Renal cortex interstitium (tissue), 11 donors: ENCODE results near the gene C4orf50. TPM values are rescaled to one million over a fixed set of nuclear protein-coding genes. Genes with fewer than 3 reads are reported as not detected.
A peak's percentile ranks its signal among the peaks of the same experiment; 100 is the strongest.

Source experiments
- DNase-seq, 11 donors: peaks; one replicate each; pipeline ENCODE4 v3.0.0-alpha.2; 2013; ENCODE audit warnings: low read depth in 9 of 11, low spot score in 4 of 11; ENCODE audit errors: extremely low read depth in 1 of 11
- polyA plus RNA-seq, 3 donors: library from polyadenylated mRNA; unstranded; fragments of 120-200 nt; gene quantifications; one replicate each; pipeline ENCODE4 v1.2.1, GENCODE V29; 2013; ENCODE audit not compliant: insufficient read length in 3 of 3

Gene C4orf50
- polyA plus RNA-seq, 3 donors, result 0.03 TPM; not detected in 2

DNA sequence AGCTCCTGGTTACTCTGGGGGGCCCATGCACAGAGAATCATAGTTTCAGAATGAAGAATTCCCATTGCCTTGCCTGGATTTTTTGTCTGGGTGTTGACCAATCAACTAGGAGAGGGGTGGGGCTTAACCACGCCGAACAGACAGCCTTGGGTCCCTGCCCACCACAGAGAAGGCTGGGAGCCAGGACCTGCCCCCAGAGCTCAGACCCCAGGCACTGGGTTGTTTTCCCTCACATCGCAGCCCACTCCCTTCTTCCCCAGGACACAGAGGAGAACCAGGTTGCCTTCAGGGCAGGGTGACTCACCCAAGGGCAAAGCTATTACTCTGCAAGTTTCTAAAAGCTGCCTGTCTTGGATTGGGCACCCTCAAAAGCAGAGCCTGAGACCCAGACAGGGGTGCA is 102.0 kb downstream of the C4orf50 start:
- no peak for DNase-seq

DNA sequence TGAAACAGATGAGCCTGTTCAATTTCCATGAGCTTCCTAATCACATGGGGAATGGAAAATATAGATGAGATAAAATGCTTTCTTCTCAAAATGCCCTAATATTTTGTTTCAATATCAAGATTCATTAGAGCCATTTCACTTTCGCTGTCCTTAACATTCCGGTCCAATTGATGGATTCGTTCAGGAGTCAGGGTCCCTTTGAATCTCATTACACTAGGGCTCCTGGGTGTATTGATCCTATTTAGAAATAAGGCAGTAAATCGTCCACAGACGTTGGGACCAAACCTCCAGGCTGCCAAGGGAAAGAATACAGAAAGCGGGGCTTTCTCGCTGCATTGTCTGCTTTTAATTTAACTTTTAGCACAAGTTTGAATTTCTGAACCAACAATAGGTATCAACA is 104.8 kb downstream of the C4orf50 start:
- no peak for DNase-seq

DNA sequence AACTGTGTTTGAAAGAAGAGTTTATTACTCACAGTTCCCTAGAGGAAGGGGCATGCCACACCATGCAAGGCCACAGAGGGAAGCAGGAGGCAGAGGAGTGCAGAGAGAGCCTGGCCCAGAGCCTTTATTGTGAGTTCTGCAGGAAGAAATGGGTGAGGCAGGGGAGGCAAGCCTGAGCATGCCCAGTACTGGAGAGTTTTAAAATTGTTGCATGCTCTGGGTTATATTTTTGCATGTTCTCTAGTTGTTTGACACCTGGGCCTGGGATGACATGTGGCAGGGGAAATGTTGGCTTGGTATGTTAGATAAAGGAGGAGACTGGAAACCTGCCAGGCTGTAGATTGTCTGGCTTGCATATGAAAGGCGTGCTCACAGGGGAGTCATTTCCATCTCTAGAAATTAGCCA is 105.6 kb downstream of the C4orf50 start:
- no peak for DNase-seq

DNA sequence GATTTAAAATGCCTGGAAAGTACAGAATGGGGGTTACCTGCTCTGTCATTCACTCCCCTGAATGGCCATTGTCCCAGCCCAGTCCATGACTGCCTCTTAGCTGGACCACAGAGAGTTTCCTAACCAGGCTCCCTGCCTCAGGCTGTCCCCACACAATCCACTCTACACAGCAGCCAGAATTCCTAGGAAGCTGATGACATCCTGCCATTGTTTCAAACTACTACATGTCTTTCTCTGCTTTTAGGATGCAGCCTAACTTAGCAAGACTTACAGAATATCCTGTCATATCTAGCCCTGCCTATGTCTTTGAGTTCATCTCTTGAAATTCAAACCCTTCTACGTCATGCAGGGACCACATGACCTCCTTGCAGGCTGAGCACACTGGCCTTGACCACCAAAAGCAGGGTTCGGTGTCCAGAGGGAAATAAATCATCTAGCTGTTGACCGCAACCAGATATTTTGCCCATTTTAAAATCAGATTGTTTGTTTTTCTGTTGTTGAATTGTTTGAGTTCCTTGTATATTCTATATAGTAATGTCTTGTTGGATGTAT is 109.3 kb downstream of the C4orf50 start:
- DNase-seq, result no peak

DNA sequence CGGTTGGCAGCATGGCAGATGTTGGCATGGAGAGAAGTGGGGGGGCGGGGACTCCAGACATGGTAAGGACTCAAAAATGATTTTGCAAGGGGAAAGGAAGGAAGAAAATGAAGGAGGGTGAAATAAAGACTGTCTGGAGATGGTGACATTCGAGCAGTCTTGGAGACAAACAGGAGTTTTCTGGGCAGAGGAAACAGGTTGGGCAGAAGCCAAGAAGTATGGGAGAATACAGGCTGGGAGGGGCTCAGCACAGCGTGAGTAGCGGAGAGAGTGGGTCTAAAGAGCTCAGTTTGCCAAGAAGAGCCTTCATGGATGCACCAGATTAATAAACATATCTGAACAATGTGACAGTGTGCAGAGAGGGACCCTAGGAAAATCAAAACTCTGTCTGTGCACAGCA is 112.0 kb downstream of the C4orf50 start:
- DNase-seq, result no peak

DNA sequence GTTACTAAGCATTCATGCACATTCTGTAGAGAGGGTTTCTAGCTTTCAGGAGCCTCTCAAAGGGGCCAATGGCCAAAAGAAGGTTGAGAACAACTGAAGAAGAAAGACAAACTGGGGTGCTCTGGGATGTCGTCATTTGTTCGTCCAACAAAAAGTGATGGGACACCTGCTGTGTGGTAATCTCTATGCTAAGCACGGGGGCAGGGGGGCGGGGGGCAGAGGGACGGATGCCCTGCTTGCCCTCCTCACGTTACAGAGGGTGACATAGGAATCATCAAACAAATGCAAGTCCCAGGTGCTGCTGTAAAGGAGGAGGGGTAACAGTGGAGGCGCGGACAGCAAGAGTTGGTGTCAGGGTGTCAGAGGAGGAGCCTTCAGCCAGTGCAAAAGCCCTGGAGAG is 112.5 kb downstream of the C4orf50 start:
- DNase-seq, result no peak

DNA sequence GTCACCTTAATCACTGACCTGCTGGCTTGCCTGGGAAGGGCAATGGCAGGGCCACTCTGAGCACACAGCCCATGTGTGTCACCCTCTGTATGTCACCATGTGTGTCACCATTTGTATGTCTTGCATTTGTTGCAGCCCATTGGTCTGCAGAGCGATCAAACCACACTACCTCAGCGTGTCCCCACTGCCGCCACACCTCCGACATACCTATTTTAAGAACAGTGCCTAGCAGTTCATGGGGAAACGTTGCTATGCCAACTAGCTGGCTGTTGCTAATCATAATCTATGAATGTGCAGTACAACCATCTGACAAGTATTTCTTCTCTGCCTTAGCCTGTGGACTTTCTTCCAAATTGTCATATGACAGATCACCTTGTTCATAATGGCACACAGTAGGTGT is 117.4 kb downstream of the C4orf50 start:
- no peak for DNase-seq

DNA sequence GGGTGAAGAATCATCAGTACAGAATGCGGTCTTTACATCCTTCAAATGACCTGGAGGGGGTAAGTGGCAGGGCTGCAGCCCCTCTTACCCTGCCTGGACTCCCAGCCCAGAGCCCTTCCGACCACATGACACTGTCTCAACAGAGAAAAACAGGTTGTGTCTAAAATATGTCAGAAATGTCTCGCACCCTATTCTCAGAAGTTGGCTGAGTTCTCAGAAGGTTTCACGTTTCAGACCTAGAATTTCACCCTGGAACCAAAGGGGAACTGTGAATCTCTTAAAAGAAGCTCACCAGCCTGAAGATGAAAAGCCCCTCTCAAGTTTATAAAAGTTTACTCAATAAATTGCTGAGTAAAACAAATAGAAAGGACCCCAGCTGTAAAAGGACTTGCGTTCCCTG is 118.3 kb downstream of the C4orf50 start:
- no peak for DNase-seq

DNA sequence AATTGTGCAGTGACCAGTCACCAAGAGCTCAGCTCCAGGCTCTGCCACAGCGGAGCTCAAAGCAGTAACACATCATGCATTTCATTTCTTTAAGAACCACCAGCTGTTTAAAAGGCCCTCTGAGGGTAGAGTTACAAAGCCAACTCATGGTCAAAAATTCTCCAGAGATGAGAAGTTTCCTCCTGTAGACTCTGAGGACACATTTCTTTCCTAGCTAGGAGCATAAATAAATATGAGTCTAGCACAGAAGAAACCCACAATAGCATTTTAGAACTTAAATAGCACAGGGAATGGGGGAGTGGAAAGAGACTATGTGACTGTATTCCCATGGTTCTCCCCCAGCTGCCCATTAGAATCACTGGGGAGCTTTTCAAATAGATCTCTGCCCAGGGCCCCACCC is 118.8 kb downstream of the C4orf50 start:
- DNase-seq, result no peak

DNA sequence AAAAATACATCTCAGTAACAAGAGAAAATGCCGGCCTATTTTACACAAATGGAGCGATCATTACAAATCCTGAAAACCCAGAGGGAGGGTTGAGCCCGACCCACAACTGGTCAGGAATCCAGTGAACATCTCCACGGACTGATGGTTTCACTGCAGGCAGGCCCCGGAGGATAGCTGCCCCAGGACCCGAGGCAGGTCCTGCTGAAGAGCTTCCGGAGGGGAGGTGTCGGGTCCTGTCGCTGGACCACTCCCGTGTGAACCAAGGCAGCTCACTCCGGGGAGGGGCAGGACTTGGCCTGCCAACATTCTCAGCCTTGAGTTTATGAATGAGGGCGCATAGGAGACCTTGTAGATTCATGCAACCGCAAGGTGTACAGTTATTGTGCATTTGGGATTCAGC is 120.6 kb downstream of the C4orf50 start:
- no peak for DNase-seq

DNA sequence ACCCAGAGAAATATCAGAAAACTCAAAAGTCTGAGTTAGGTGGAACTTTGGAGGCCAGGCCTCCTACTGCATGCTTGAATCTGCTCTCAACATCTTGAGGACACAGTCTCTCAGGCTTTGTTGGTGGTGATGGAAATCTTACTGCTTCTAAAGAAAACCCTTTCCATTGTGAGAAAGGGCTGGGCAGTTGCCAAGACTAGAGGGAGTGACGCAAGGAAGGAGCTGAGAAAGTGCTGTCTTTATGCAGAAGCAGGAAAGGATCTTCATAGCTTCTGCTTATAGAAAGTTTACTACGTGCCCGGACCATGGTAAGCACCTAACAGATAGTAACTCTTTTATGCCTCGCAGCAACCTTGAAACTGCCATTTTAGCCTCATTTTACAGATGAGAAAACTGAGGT is 122.9 kb downstream of the C4orf50 start:
- no peak for DNase-seq

DNA sequence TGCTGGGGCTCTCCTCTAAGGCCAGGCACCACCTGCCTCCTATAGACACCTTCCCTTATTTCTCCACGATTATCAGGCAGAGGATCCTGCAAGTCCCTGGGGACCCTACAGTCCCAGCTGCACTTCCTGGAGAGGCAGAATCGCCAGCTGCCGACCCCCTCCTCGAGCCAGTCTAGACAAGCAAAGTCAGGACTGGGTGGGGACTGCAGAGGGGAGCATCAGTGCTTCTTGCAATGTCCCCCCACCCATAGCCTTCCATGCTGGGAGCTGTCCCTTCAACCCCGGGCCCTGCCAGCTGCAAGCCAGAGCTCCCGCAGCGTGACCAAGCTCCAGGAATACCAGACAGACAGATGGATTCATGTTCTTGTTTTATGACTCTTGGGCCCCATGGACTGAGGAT is 124.0 kb downstream of the C4orf50 start:
- no peak for DNase-seq

DNA sequence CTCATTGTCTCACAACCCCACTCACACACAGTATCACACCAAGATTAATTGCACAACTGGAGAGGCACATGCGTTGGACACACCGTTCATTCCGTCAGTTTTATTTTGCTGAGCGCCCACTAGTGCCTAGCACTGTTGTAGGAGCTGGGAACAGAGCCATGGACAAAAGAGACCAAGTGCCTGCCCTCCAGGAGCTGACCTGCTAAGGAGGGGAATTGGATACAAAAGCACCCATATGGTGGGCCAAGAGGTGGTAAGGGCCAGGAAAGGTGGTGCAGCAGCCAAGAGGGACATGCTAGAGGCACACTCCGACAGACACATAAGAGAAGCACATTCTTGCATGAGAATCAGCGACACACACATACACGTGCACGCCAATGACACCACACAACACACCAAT is 124.6 kb downstream of the C4orf50 start:
- no peak for DNase-seq

DNA sequence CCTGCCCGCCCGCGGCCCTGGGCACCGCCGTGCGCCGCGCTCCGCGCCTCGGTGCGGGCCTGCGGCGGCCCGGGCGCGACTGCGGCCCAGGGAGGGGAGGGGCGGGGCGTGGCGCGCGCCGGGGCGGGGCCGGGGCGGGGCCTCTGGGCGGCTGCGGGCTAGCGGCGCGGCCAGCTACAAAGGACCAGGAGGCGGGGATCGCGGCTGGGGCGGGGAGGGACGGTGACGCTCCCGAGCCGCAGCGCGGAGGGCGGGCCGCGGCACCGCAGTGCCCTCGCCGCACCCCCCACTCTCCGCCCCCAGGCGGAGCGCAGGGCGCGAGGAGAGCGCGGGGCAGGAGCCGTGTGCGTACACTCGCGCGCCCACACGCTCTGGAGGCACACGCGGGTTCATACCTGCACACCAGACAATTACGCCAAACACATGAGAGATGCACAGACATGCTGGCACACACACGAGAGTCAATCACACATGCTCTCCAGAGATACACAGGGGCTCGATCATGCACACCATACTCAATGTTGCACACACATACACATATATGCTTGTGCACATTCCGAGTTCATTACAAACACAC is 125.1 kb downstream of the C4orf50 start, which contains the start of gene CRMP1:
Gene CRMP1, minus strand, starts transcription at position 83 of the 577 bp plus-strand sequence. CDS start 117 bp downstream, outside the sequence.
- no peak for DNase-seq

DNA sequence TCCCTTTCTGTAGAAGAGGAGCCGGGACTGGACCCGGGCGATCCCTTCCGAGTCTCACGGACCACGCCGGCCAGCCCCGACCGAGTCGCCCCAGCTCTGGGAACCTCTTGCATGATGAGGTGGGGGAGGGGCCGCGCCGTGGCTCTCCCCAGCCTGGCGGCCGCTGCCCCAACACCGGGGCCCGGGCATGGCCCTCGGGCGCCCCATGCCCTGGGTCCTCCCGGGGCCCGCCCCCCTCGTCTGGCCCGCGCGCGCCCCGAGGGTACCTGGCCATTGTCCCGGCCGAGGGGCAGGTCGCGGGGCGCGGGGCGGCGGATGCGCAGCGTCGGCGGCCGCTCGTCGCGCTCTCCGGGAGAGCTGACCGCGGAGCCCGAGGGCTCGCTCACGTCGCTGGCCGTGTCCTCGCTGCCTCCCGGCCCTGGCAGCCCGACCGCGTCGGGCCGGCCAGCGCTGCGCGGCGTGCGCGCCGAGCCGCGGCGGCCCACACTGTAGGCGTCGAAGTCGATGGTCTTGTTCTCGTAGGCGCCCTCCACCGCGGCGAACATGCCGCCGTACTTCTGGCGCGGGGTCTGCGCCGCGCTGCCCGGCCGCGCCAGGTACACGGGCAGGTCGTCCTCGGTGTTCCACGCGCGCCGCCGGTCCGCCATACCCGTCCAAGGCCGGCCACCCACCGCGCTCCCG is 125.8 kb downstream of the C4orf50 start:
- DNase-seq, result no peak

DNA sequence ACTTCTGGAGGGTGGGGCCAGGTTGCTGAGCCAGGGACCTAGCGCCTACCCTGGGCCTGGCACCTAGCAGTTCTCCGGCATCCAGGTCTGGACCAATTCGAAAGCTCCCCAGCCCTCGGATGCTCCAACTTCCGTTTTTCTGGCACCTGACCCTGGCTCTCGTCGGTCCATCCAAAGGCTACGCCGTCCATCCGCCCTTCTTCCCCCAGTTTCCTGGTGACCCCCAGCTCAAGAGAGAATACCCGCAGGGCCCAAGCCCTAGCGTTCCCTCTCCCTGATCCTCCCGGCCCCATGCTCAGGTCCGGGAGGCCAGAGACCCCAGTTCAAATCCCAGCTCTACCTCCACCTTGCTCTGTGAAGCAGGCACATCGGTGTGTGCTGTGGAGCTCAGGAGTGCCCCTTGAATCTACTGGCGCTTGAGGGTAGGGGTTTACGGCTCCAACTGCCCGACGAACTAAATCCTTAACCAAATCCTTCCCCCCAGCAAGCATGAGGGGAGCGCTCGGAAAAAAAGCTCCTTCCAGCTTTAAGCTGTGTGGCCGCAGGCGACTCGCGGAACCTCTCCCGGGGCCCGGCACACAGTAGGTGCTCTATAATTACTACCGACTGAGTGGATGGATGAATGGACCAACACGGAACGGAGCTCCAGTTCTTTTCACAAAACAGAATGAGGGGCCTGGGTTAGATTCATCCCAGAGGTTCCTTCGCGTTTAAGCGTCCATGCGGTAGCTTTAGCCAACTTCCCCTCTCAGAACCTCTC is 126.5 kb downstream of the C4orf50 start:
- no peak for DNase-seq

DNA sequence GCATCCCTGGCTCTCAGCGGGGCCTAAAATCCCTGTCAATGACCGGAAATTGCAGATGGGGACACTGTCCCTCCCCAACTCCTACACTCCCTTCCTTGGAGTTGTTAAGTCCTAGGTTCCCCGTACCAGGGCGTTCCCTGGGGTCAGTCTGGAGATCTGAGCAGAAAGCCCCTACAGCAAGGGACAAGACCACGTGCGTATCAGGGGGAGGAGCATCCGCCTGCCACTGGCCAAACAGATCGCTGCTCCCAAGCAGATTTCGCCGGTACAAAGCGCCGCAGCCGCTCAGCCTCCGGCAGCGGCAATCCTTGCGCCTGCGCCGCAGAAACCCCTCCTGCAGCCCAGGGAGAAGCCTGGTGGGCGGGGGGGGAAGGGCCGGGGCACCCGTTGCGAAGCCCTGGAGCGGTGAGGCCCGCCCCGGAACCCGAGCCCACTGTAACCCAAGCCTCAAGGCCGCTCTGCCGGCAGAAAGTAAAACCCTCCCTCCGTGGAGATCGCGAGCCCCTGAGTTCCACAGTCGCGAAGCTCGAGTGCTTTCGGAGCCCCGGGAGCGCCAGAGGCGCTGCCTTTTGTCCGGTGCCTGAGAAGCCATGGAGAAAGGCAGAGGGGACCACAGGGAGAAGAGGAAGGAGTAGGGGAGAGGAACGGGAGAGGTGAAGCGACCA is 128.0 kb downstream of the C4orf50 start:
- peak in 2 of 11 donors; percentile 52 to 57 for DNase-seq

DNA sequence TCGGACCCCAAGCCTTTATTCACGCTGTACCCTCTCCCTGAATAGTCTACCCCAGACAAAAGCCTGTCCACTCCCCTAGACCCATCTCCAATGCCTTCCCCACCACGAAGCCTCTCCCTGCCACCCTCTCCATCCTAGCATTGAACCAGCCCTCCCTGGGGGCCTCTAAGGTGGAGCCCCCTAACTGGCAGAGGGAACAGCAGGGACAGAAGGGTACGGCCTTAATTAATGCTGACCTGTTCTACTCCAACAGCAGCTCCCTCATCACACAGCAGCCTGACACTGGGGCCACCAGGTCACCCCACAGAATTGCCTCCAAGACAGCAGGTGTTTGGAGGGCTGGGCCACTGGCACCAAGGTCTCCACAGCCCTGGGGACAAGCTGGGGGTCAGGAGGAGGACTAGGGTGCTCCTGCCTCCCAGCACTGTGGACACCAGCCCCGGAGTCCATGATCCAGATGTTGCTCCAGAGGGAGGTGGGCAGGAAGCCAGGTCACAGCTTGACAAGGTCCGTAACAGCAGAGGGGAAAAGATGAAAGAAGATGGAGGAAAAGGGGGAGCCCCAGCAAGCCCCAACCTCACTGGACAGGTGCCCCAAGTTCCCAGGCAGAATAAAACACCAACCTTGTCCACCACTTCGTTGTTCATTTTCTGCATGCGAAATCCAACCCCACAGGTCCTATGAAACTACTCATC is 129.1 kb downstream of the C4orf50 start:
- DNase-seq, result no peak
